Body of pancreas (tissue), 4 donors: Measurements from ENCODE around the gene CD44.

Experiments
- CTCF ChIP-seq, 7 experiments: fragments of 450-650 bp in 4 of 7; fragments of 200-600 bp in 3 of 7; sonication (generic) in 3 of 7; IDR thresholded peaks; one replicate each; pipeline ENCODE4 v1.5.1; 2016 to 2019; ENCODE audit warnings: antibody characterized with exemption in 7 of 7
- POLR2A ChIP-seq, 3 donors: fragments of 450-650 bp; IDR thresholded peaks; one replicate each; pipeline ENCODE4 v1.6.1; 2016; ENCODE audit warnings: antibody characterized with exemption in 3 of 3, mild to moderate bottlenecking in 2 of 3

GRCh38 chr11:35192347-35192746 is 53.4 kb downstream of the CD44 start:
- TF ChIP-seq CTCF (IDR thresholded peaks at IDR 0.05) (no peak), POLR2A (IDR thresholded peaks at IDR 0.05) (no peak)
